Central memory CD8-positive, alpha-beta T cell (primary cell): Measurements from ENCODE around the gene OBSCN.

ENCODE experiments used
- ATAC-seq: fragments of 150-1000 bp; cut with Tn5 transposase; replicated peaks from 2 replicates; pipeline ENCODE4 v1.10.0; 2022; ENCODE audit warnings: mild to moderate bottlenecking, moderate FRiP score, moderate number of reproducible peaks; ENCODE audit not compliant: poor library complexity, severe bottlenecking; ENCODE audit errors: extremely low read depth
- DNase-seq, 2 donors: peaks; one replicate each; pipeline ENCODE4 v3.0.0; 2021; ENCODE audit warnings: low spot score in 2 of 2
- H3K27ac Mint-ChIP-seq: one replicate; pipeline ENCODE4 v1.8.0; 2022; ENCODE audit warnings: low read depth, mild to moderate bottlenecking, moderate library complexity, mixed read lengths
- H3K27me3 Mint-ChIP-seq: one replicate; pipeline ENCODE4 v1.8.0; 2022; ENCODE audit warnings: mixed read lengths
- H3K36me3 Mint-ChIP-seq: one replicate; pipeline ENCODE4 v1.8.0; 2022; ENCODE audit warnings: mild to moderate bottlenecking, moderate library complexity, mixed read lengths; ENCODE audit not compliant: insufficient read depth
- H3K4me1 Mint-ChIP-seq: one replicate; pipeline ENCODE4 v1.8.0; 2022; ENCODE audit warnings: mixed read lengths
- H3K4me3 Mint-ChIP-seq: one replicate; pipeline ENCODE4 v1.8.0; 2022; ENCODE audit warnings: mild to moderate bottlenecking, moderate library complexity, mixed read lengths
- H3K9me3 Mint-ChIP-seq: one replicate; pipeline ENCODE4 v1.8.0; 2022; ENCODE audit warnings: mixed read lengths

Gene OBSCN

DNA sequence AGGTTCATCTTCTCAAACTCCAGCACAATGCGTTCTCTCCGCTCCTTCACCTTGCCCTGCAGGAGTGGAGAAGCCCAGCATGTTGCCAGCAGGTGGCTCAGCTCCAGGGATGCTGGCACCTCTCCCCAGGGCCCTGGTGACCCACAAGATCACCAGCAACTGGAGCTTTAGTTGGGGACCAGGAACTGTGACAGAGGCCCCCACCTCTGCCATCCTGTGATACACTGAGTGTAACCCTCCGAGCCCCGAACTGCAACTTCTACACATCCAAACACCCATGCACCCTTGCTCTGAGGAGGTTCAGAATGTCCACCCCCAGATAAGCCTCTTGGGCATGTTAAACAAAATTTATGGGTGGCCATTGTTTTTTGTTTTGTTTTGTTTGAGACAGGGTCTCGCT is 203.3 kb downstream of the OBSCN start:
- peaks cover 48% of the 10 kb centered on the region for H3K4me1 Mint-ChIP-seq
- H3K27ac Mint-ChIP-seq, result peak overlapping the region; percentile 46
- peaks cover 9% of the 10 kb centered on the region for H3K36me3 Mint-ChIP-seq
- ATAC-seq, result no peak
- H3K9me3 Mint-ChIP-seq, result no peaks in the 10 kb centered on the region
- no peak for DNase-seq
- peaks cover 9% of the 10 kb centered on the region for H3K27me3 Mint-ChIP-seq
- no peak overlapping the region for H3K4me3 Mint-ChIP-seq

GRCh38 chr1:228411548-228412430 is 203.9 kb downstream of the OBSCN start:
- Mint-ChIP-seq H3K27ac (no peak overlapping the region), H3K9me3 (no peaks in the 10 kb centered on the region), H3K36me3 (peaks cover 4% of the 10 kb centered on the region), H3K4me1 (peaks cover 49% of the 10 kb centered on the region), H3K27me3 (peaks cover 11% of the 10 kb centered on the region), H3K4me3 (no peak overlapping the region)
- no peak for DNase-seq
- no peak for ATAC-seq

DNA sequence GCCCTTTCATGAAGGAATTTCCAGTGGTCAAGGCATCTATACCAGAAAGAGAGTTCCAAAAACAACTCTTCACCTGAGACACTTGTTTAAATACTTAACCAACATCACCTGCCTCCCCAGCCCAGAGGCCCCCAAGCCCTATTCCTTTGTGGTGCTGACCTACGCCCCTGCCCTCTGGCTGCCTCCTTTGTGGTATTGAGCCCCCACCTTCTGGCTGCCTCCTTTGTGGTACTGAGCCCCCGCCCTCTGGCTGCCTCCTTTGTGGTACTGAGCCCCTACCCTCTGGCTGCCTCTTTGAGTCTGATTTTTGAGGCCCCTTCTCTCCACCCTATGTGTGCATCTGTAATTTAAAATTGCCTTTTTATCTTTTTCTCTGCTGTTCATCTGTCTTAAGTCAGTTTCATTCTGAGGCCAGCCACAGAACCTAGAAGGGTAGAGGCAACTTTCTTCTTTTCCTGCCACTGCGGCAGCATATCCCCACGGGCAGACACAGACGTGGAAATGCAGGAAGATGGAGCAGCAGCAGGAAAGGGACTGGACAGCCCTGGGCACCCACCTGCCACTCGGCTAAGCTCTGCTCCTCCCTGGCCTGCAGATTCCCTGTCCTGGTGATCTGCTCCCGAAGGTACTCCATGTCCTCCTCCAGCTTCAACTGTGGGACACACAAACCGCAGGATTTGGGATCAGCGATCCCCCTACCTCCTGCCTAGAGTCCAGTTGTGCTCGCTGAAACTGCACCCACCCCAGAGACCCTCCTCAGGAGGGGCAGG is 205.6 kb downstream of the OBSCN start:
- H3K4me1 Mint-ChIP-seq, result peaks cover 37% of the 10 kb centered on the region
- ATAC-seq (no peak), DNase-seq (no peak)
- H3K4me3 Mint-ChIP-seq, result no peak overlapping the region
- H3K9me3 Mint-ChIP-seq, result no peaks in the 10 kb centered on the region
- H3K36me3 Mint-ChIP-seq, result no peaks in the 10 kb centered on the region
- H3K27me3 Mint-ChIP-seq, result peaks cover 18% of the 10 kb centered on the region
- peak overlapping the region; percentile 54 for H3K27ac Mint-ChIP-seq

DNA sequence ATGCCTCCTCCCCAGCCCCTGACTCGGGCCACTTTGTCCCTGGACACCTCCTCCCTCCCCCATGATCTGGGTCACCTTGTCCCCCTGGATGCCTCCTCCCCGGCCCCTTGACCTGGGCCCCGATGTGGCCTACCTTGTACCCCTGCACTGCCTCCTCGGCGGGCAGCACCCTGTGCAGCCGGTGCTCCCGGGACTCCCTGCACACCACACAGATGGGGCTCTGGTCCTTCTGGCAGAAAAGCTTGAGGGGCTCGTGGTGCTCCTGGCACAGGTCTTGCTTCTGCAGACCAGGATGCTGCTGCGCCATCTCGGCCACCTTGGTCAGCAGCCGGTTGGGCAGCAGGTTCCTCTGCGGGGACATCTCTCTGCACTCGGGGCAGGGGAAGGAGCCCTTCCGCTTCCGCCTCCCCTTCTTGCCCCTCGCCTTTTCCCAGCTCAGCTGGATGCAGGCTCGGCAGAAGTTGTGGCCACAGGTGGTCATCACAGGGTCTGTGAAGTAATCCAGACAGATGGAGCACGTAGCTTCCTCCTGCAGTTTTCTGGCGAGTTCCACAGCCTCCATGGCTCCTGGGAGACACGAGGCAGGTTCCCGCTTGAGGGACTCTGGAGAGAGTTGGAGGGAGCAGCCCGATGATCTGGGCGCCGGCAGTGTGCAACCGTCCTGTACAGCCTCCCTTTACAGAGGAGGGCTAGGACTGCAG is 206.8 kb downstream of the OBSCN start:
- ATAC-seq (no peak), DNase-seq (no peak)
- Mint-ChIP-seq H3K9me3 (no peaks in the 10 kb centered on the region), H3K36me3 (no peaks in the 10 kb centered on the region), H3K27me3 (peaks cover 18% of the 10 kb centered on the region), H3K4me1 (peaks cover 29% of the 10 kb centered on the region), H3K4me3 (no peak overlapping the region), H3K27ac (no peak overlapping the region)

GRCh38 chr1:228415221-228415620 is 207.4 kb downstream of the OBSCN start:
- ATAC-seq (no peak), DNase-seq (no peak)
- Mint-ChIP-seq H3K27ac (no peak overlapping the region), H3K27me3 (peaks cover 18% of the 10 kb centered on the region), H3K4me3 (peak overlapping the region; percentile 83), H3K4me1 (peaks cover 24% of the 10 kb centered on the region), H3K36me3 (no peaks in the 10 kb centered on the region), H3K9me3 (no peaks in the 10 kb centered on the region)

DNA sequence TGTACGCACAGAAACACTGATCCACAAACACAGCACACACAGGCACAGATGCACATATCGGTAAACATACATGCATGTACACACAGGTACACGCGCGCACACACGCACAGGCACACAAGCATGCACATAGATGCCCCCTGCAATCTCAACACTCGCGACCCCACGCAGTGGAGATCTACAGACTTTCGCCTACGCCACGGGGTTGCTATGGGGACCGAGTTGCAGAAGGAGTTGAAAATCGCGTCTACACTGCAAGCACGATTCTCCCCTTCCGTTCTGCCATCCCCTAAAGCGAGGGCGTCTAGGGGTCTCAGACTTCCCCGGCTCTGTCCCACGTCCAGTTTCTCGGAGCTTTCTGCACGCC is 208.0 kb downstream of the OBSCN start:
- Mint-ChIP-seq H3K4me1 (peaks cover 21% of the 10 kb centered on the region), H3K4me3 (peak overlapping the region; percentile 83), H3K27me3 (peaks cover 18% of the 10 kb centered on the region), H3K27ac (no peak overlapping the region), H3K36me3 (no peaks in the 10 kb centered on the region), H3K9me3 (no peaks in the 10 kb centered on the region)
- ATAC-seq (no peak), DNase-seq (no peak)

DNA sequence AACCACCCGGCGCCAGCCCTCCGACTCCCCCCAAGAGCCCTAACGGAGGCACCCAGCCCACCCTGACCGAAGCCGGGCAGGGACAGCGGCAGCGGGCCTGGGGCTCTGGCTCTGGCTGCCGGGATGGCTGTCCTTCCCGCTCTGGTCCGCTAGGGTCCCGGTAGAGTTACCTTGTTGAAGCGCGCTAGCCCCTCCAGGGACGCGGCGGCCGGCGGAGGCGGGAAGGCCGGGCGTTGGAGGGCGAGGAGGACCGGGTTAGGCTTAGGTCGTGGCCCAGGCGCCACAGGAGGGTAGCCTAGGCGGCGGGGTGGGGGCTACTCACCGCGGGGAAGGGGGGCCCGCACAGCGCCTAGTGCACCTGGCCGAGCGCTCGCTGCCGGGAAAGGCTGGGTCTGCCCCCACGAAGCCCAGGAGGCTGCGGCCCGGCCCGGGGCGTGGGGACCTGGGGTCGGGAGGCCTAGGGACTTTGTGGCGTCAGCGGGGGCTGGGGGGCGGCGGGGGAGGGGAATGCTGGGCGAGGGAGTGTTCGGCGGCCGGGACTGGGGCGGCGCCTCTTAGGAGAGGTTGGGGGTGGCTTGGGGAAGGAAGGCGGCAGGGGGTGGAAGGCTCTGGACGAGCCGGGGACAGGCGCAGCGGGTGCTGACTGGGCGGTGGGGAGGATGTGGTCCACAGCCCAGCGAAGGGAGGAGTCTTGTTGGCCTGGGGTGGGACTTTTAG is 208.5 kb downstream of the OBSCN start, which contains the start of gene TRIM17:
Gene TRIM17, minus strand, starts transcription at position 645 of the 717 bp plus-strand sequence. CDS start 1,789 bp downstream, outside the sequence.
- peaks cover 17% of the 10 kb centered on the region for H3K4me1 Mint-ChIP-seq
- H3K27ac Mint-ChIP-seq, result peak within 1 kb of the TSS; percentile 68
- peaks cover 18% of the 10 kb centered on the region for H3K27me3 Mint-ChIP-seq
- no peaks in the 10 kb centered on the region for H3K9me3 Mint-ChIP-seq
- H3K36me3 Mint-ChIP-seq, result no peaks in the 10 kb centered on the region
- DNase-seq (no peak), ATAC-seq (peak; percentile 67)
- peak within 1 kb of the TSS; percentile 83 for H3K4me3 Mint-ChIP-seq

GRCh38 chr1:228417061-228417460 is 209.2 kb downstream of the OBSCN start:
- H3K27ac Mint-ChIP-seq, result peak overlapping the region; percentile 68
- peaks cover 17% of the 10 kb centered on the region for H3K4me1 Mint-ChIP-seq

DNA sequence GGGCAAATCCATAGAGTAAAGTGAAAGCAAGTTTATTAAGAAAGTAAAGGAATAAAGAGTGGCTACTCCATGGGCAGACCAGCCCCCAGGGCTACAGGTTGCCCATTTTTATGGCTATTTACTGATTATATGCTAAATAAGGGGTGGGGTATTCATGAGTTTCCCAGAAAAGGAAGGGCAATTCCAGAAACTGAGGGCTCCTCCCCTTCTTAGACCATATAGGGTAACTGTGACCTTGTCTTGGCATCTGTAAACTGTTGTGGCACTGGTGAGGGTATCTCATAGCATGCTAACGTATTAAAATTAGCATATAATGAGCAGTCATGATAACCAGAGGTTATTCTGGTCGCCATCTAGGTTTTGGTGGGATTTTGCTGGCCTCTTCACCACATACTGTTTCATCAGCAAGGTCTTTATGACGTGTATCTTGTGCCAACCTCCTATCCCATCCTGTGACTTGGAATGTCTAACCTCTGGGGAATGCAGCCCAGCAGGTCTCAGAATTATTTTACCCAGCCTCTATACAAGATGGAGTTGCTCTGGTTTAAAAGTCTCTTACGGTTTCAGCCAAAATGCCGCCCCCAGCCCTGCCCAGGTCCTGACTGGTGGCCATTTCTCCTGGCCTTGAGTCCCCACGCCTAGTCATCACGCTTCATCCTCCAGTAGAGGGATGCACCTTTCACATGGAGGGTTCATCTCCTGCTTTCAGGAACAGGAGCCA is 209.8 kb downstream of the OBSCN start:
- Mint-ChIP-seq H3K9me3 (no peaks in the 10 kb centered on the region), H3K27ac (peak overlapping the region; percentile 68), H3K36me3 (no peaks in the 10 kb centered on the region), H3K4me1 (peaks cover 17% of the 10 kb centered on the region), H3K4me3 (peak overlapping the region; percentile 83), H3K27me3 (peaks cover 18% of the 10 kb centered on the region)
- DNase-seq (no peak), ATAC-seq (no peak)

More at GRCh38 chr1:228417061-228417460, 209.2 kb downstream of the OBSCN start:
- H3K9me3 Mint-ChIP-seq, result no peaks in the 10 kb centered on the region
- no peaks in the 10 kb centered on the region for H3K36me3 Mint-ChIP-seq
- ATAC-seq (no peak), DNase-seq (no peak)
- H3K27me3 Mint-ChIP-seq, result peaks cover 18% of the 10 kb centered on the region
- H3K4me3 Mint-ChIP-seq, result peak overlapping the region; percentile 83

- DNase-seq (no peak), ATAC-seq (no peak)
- Mint-ChIP-seq H3K27ac (no peak overlapping the region), H3K27me3 (peaks cover 8% of the 10 kb centered on the region), H3K4me1 (peaks cover under 1% of the 10 kb centered on the region), H3K4me3 (no peak overlapping the region), H3K36me3 (no peaks in the 10 kb centered on the region), H3K9me3 (no peaks in the 10 kb centered on the region)
Measured at GRCh38 chr1:228420968-228421826, 213.4 kb downstream of the OBSCN start.
